Germinal center (tissue), 1 donor: Measurements from ENCODE around the gene PGLYRP1.

Source experiments
- DNase-seq: peaks from one replicate; pipeline ENCODE4 v3.0.0; 2012; ENCODE audit warnings: mixed read lengths, low spot score

Gene PGLYRP1

GRCh38 chr19:46000491-46001246 is 22.2 kb downstream of the PGLYRP1 start:
- peak; percentile 92 for DNase-seq

GRCh38 chr19:45999653-46000121 is 23.2 kb downstream of the PGLYRP1 start:
- DNase-seq: no peak

GRCh38 chr19:45998834-45999233 is 24.0 kb downstream of the PGLYRP1 start:
- no peak for DNase-seq

DNA sequence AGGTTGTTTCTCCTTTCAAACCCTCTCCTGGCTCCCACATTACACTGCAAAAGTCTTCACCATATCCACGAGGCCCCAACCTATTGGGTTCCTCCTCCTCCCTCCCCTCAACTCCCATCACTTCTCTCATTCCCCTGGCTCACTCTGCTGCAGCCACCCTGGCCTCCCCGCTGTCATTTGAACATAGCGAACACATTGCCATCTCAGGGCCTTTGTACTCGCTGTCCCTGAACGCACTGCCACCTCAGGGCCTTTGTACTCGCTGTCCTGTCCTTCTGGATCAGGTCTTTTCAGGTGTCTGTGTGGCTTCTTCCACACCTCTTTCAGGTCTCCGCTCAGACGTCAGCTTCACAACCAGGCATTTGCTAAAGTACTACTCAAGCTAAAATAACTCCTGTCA is 25.9 kb downstream of the PGLYRP1 start:
- no peak for DNase-seq

- DNase-seq: no peak
Measured at GRCh38 chr19:45995715-45996385, 27.0 kb downstream of the PGLYRP1 start.

- peak; percentile 99 for DNase-seq
Measured at GRCh38 chr19:45994998-45995714, 27.7 kb downstream of the PGLYRP1 start, which contains the start of gene CCDC61. Gene CCDC61, plus strand, starts transcription at chr19:45995467. Its CDS starts 7,552 bp downstream, at chr19:46003019.

DNA sequence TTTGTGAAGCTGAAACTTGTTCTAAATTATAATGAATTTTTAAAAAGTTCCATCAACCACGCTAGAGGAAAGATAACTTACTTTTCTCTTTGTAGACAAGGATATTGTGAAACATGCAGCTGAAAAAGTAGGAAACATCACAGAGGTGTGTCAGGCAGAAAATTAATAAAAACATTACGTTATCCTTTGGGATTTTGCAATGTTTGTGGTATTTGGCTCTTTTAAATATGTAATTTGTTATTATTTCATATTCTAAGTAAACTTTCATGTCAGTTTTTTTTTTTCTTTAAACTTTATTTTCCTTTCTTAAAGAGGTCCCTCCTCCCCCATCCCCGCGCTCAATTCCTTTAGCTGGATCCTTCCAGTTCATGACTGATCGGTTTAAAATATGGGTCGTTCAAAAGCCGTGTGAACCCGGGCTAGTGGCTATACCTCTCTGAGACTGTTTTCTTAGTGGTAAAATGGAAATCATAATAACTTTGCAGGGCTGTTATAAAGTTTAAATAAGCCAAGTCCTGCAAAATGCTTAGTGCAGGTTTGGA is 28.3 kb downstream of the PGLYRP1 start:
- no peak for DNase-seq

DNA sequence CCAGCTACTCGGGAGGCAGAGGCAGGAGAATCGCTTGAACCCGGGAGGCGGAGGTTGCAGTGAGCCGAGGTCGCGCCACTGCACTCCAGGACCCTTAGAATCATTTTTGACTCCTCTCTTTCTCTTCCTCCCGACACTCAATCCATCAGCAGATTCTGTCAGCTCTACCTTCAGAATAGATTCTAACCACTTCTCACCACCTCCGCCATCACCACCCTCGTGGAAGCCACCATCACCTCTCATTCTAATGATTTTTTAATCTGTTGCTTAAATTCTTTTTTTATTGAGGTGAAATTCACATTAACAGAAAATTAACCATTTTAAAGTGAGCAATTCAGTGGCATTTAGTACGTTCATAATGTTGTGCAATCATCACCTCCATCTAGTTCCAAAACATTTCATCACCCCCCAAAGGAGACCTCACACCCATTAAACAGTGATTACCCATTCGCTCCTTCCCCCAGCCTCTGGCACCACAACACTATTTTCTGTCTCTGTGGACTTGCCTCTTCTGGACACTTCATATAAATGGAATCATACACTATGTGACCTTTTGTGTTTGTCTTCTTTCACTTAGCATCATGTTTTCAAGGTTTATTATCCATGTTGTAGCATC is 32.6 kb downstream of the PGLYRP1 start:
- no peak for DNase-seq

GRCh38 chr19:45985321-45985720 is 37.5 kb downstream of the PGLYRP1 start:
- no peak for DNase-seq

- no peak for DNase-seq
Measured at GRCh38 chr19:45981350-45981749, 41.5 kb downstream of the PGLYRP1 start.

DNA sequence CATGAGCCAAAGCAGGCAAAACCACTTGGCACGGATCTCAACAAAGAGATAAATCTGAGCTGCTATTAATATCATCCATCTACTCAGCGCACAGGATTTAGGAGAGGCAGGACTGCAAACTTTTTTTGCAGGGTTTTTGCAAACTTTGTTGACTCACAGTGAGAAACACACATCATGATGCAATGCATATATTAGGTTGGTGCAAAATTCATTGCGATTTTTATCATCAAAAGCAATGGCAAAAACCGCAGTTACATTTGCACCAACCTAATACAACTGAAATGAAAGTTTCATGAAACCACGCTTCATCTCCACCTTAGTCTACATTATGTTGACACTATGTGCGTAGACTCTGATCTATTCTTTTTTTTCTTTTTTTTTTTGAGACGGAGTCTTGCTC is 44.7 kb downstream of the PGLYRP1 start:
- DNase-seq: no peak

GRCh38 chr19:45976178-45976577 is 46.7 kb downstream of the PGLYRP1 start:
- no peak for DNase-seq

DNA sequence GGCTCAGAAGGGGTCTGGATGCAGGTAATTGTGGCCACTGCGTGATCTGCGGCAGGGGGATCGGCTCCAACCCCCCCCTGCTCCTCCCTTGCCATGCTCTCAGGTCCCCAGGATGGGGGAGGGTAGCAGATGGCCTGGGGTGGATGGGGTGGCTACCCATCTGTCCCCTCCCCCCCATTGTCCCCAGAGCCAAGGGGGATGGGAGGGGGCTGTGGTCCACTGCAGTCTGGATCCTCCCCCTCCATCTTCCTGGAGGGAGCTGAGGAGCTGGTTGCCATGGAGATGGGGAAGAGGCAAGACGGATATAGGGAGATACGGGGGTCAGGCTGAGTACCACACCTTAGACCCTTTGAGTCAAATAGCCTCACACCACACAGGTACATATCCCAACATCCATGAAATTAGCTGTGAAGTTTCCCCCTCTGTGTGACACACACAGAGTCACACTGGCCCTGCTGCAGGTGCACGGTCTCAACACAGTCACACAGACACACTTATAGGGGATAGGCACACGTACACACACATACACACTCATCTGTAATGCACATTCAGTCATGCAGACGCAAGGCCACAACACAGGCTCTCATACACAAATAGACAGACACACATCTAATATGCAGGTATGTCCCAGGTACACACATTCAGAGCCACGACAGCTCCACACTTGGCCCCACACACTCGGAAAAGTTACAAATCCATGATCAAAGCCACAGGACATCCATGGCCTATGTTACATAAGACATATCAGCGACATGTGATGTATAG is 47.4 kb downstream of the PGLYRP1 start:
- no peak for DNase-seq

- DNase-seq: peak; percentile 85
Measured at GRCh38 chr19:45973553-45974338, 49.1 kb downstream of the PGLYRP1 start, which contains the start of gene NOVA2. Gene NOVA2, minus strand, starts transcription at chr19:45973865. Its CDS starts 514 bp downstream, at chr19:45973351.

GRCh38 chr19:45972947-45973540 is 49.8 kb downstream of the PGLYRP1 start:
- DNase-seq: no peak

DNA sequence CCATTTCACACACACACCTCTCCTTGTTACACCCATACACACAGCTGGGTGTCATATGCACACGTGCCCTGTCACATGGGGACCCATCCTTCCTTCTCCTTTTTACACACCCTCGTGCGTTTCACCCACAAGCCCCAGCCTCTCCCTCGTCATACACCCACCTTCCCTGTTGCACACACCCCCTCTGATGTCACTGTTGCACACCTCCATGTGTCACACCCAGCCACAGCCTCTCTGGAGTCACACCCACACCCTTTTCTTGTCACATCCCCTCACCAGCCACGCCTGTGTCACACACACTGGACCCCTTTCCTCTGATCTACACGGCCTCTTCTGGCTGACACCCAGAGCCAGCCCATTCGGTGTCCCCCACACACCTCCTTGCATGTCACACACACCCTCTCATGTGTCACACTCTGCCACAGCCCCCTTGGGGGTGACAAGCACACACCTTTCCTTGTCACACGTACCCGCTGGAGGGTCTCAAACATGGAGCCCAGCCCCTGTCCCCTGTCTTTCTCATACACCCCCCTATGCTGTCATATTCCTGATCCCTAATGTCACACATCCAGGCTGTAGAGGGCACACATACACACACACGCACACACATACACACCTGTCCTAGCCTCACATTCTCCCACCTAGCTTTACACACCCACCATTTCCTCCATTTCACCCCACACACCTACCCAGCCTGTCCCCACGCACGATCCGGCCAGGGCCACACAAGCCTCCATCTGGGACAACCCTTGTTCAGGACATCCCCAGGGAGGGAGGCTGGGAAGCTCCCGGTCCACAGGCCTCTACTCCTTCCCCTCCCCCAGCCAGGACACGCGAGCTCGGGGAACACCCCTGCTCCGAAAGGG is 50.5 kb downstream of the PGLYRP1 start:
- DNase-seq: no peak

DNA sequence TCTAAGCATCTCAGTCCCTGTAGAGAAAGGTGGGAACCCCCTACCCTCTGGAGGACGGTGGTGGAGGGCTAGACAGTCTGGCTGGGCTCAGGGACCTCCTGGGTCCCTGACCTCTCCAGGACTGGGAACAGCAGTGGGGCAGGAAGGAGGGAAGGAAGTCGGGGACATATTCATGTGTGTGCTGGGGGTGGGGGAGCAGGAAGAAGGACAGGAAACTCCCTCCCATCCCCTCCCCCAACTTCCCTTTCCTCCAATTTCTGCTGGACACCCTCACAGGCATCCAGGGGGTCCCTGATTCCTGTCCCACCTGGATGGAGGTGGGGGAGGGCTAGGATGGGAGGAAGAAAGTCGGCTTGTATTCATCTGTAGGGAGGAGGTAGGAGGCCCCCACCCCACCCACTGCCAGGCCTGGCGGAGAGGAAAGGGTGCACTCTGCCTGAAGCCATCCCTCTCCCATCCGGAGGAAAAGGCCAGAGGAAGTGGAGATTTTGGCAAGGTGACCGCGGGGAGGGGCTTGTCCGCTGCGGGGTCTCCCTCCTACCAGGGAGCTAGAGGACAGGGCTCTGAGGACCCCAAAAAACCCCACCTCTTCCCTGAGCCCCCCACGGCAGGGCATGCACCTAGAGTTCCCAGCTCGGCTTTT is 51.5 kb downstream of the PGLYRP1 start:
- no peak for DNase-seq

GRCh38 chr19:45969676-45970075 is 53.2 kb downstream of the PGLYRP1 start:
- no peak for DNase-seq
